SK-N-SH treated with all-trans-retinoic acid at 6 μM for 48 hours (cell line): ENCODE measurements around the gene SLITRK3.

Experiments
- ARNTL ChIP-seq: fragments of 450-650 bp; formaldehyde crosslinking; IDR thresholded peaks from 2 replicates; pipeline ENCODE4 v1.5.0; 2020; ENCODE audit warnings: low read depth, mild to moderate bottlenecking, moderate library complexity, borderline replicate concordance
- CREB5 ChIP-seq: fragments of 250-450 bp; sonication (Bioruptor Pico); IDR thresholded peaks from 2 replicates; pipeline ENCODE4 v1.5.1; 2020; ENCODE audit warnings: low read depth, mild to moderate bottlenecking, moderate library complexity
- ISL1 ChIP-seq: fragments of 250-450 bp; sonication (Bioruptor Pico); IDR thresholded peaks from 2 replicates; pipeline ENCODE4 v2.1.2; 2022; ENCODE audit warnings: mild to moderate bottlenecking, moderate library complexity
- PATZ1 ChIP-seq: fragments of 250-450 bp; sonication (Bioruptor Pico); IDR thresholded peaks from 2 replicates; pipeline ENCODE4 v1.8.0; 2020; ENCODE audit warnings: mild to moderate bottlenecking, moderate library complexity, borderline replicate concordance
- RARB ChIP-seq: fragments of 250-450 bp; sonication (Bioruptor Pico); IDR thresholded peaks from 2 replicates; pipeline ENCODE4 v1.8.0; 2021; ENCODE audit warnings: mild to moderate bottlenecking, moderate library complexity
- SNAI2 ChIP-seq: fragments of 250-450 bp; sonication (Bioruptor Pico); IDR thresholded peaks from 2 replicates; pipeline ENCODE4 v1.5.0; 2020; ENCODE audit warnings: mild to moderate bottlenecking, moderate library complexity
- ZC3H10 ChIP-seq: fragments of 250-450 bp; sonication (Bioruptor Pico); IDR thresholded peaks from 2 replicates; pipeline ENCODE4 v1.5.1; 2021; ENCODE audit warnings: mild to moderate bottlenecking, moderate library complexity
- ZFP3 ChIP-seq: fragments of 250-450 bp; sonication (Bioruptor Pico); IDR thresholded peaks from 2 replicates; pipeline ENCODE4 v1.5.0; 2020; ENCODE audit warnings: mild to moderate bottlenecking, moderate library complexity
- ZFP30 ChIP-seq: fragments of 450-650 bp; formaldehyde crosslinking; IDR thresholded peaks from 2 replicates; pipeline ENCODE4 v1.5.0; 2022; ENCODE audit warnings: mild to moderate bottlenecking, moderate library complexity
- ZNF70 ChIP-seq: fragments of 450-650 bp; formaldehyde crosslinking; IDR thresholded peaks from 2 replicates; pipeline ENCODE4 v1.5.0; 2020; ENCODE audit warnings: mild to moderate bottlenecking, moderate library complexity
- ZNF8 ChIP-seq: fragments of 450-650 bp; formaldehyde crosslinking; IDR thresholded peaks from 2 replicates; pipeline ENCODE4 v1.5.0; 2020; ENCODE audit warnings: mild to moderate bottlenecking, moderate library complexity

GRCh38 chr3:165195640-165196576 lies at the start of gene SLITRK3:
- TF ChIP-seq ARNTL (no peak), ZFP30 (CRISPR knock-in tag) (no peak), SNAI2 (no peak), ZNF70 (CRISPR knock-in tag) (no peak), ZC3H10 (CRISPR knock-in tag) (no peak), PATZ1 (CRISPR knock-in tag) (no peak), CREB5 (CRISPR knock-in tag) (no peak), ISL1 (CRISPR knock-in tag) (no peak), RARB (no peak), ZFP3 (CRISPR knock-in tag) (no peak), ZNF8 (no peak)
